IMR-90 (cell line): ENCODE data around the gene GCK. TPM values are rescaled to one million over a fixed set of nuclear protein-coding genes. Genes with fewer than 3 reads are reported as not detected.

Experiments
- ATAC-seq: fragments of 200-7000 bp; cut with Tn5 transposase; 2 replicates; pipeline ENCODE4 v1.9.1; 2020; ENCODE audit warnings: low read depth, mild to moderate bottlenecking, moderate library complexity
- BruUV-seq: library from RNA; stranded (reverse); fragments of 400-500 nt; replicated peaks from 2 replicates; lab custom pipeline; 2021; lab: Mats Ljungman, UMichigan
- CTCF ChIA-PET: fragments of 300-600 bp; formaldehyde crosslinking; extraction: SDS; loops from one replicate; lab custom pipeline; 2021; ENCODE audit warnings: antibody characterized with exemption; lab: Yijun Ruan, JAX
- POLR2A ChIA-PET: fragments of 300-600 bp; sonication (Branson Sonifier 250); formaldehyde crosslinking; loops from one replicate; lab custom pipeline; 2022; ENCODE audit warnings: antibody characterized with exemption; ENCODE audit not compliant: unreplicated experiment; lab: Charles Lee
- DNase-seq: peaks from one replicate; pipeline ENCODE4 v3.0.0; 2013
- H2AFZ ChIP-seq: replicated peaks from 2 replicates; pipeline ENCODE3; 2013; ENCODE audit warnings: low read length, mild to moderate bottlenecking; ENCODE audit not compliant: poor library complexity
- H2AK5ac ChIP-seq: 2 replicates; pipeline ENCODE4 v1.6.1; 2013; ENCODE audit warnings: low read depth, low read length, inconsistent platforms
- H2AK9ac ChIP-seq: replicated peaks from 2 replicates; pipeline ENCODE3; 2013; ENCODE audit warnings: mild to moderate bottlenecking, low read depth, low read length, moderate library complexity; ENCODE audit not compliant: poor library complexity
- H2BK120ac ChIP-seq: 2 replicates; pipeline ENCODE4 v1.6.1; 2013; ENCODE audit warnings: low read depth, low read length, inconsistent platforms
- H2BK15ac ChIP-seq: 3 replicates; pipeline ENCODE4 v1.6.1; 2013; ENCODE audit warnings: low read depth, low read length, inconsistent platforms
- H2BK20ac ChIP-seq: 2 replicates; pipeline ENCODE4 v1.6.1; 2013; ENCODE audit warnings: low read depth, mild to moderate bottlenecking, inconsistent platforms, low read length, moderate library complexity
- H2BK5ac ChIP-seq: 2 replicates; pipeline ENCODE4 v1.6.1; 2013; ENCODE audit warnings: mild to moderate bottlenecking, low read depth, low read length, inconsistent platforms; ENCODE audit not compliant: poor library complexity, severe bottlenecking
- H3K14ac ChIP-seq: replicated peaks from 2 replicates; pipeline ENCODE4 v1.6.1; 2013; ENCODE audit warnings: low read depth, low read length, inconsistent platforms
- H3K18ac ChIP-seq: 2 replicates; pipeline ENCODE4 v1.6.1; 2013; ENCODE audit warnings: low read depth, low read length, control low read depth
- H3K23ac ChIP-seq: 2 replicates; pipeline ENCODE4 v1.6.1; 2013; ENCODE audit warnings: low read depth, low read length, inconsistent platforms
- H3K27ac ChIP-seq: 2 replicates; pipeline ENCODE4 v1.5.1; 2013; ENCODE audit warnings: mild to moderate bottlenecking, control low read depth, low read length; ENCODE audit not compliant: insufficient read depth
- H3K27me3 ChIP-seq: 2 replicates; pipeline ENCODE4 v1.6.1; 2013; ENCODE audit warnings: low read length; ENCODE audit not compliant: control insufficient read depth, insufficient read depth
- H3K36me3 ChIP-seq: 2 replicates; pipeline ENCODE4 v1.6.1; 2013; ENCODE audit warnings: low read length, mixed read lengths; ENCODE audit not compliant: control insufficient read depth, insufficient read depth
- H3K4ac ChIP-seq: 2 replicates; pipeline ENCODE4 v1.6.1; 2013; ENCODE audit warnings: low read depth, low read length, inconsistent platforms
- H3K4me1 ChIP-seq: 2 replicates; pipeline ENCODE4 v1.6.1; 2013; ENCODE audit warnings: low read length, mixed read lengths; ENCODE audit not compliant: control insufficient read depth, insufficient read depth
- H3K4me2 ChIP-seq: 2 replicates; pipeline ENCODE4 v1.6.1; 2013; ENCODE audit warnings: low read depth, mild to moderate bottlenecking, control low read depth, low read length, moderate library complexity
- H3K4me3 ChIP-seq: 2 replicates; pipeline ENCODE4 v1.5.1; 2013; ENCODE audit warnings: low read depth, mild to moderate bottlenecking, control low read depth, low read length, moderate library complexity; ENCODE audit not compliant: insufficient read depth
- H3K56ac ChIP-seq: 2 replicates; pipeline ENCODE4 v1.6.1; 2013; ENCODE audit warnings: low read length, inconsistent platforms; ENCODE audit not compliant: insufficient read depth; ENCODE audit errors: extremely low read depth
- H3K79me1 ChIP-seq, 2 experiments: 2 replicates each; pipeline ENCODE4 v1.6.1; 2013; ENCODE audit warnings: low read length in 2 of 2, inconsistent platforms in 1 of 2, low read depth in 1 of 2
- H3K9ac ChIP-seq: 2 replicates; pipeline ENCODE4 v1.6.1; 2013; ENCODE audit warnings: low read depth, low read length, control low read depth
- H3K9me1 ChIP-seq: 2 replicates; pipeline ENCODE4 v1.6.1; 2013; ENCODE audit warnings: low read length, inconsistent platforms; ENCODE audit not compliant: insufficient read depth
- H3K9me3 ChIP-seq: 2 replicates; pipeline ENCODE4 v1.6.1; 2013; ENCODE audit warnings: low read length; ENCODE audit not compliant: control insufficient read depth, insufficient read depth
- H4K20me1 ChIP-seq: 2 replicates; pipeline ENCODE4 v1.6.1; 2013; ENCODE audit warnings: low read length, inconsistent platforms; ENCODE audit not compliant: insufficient read depth
- H4K5ac ChIP-seq: 2 replicates; pipeline ENCODE4 v1.6.1; 2013; ENCODE audit warnings: mild to moderate bottlenecking, low read depth, low read length, control low read depth
- H4K8ac ChIP-seq, 2 experiments: 2 replicates each; pipeline ENCODE4 v1.6.1; 2013; ENCODE audit warnings: low read depth in 2 of 2, low read length in 2 of 2, control low read depth in 1 of 2, inconsistent platforms in 1 of 2
- H4K91ac ChIP-seq: 2 replicates; pipeline ENCODE4 v1.6.1; 2013; ENCODE audit warnings: low read depth, low read length, inconsistent platforms; ENCODE audit not compliant: insufficient read depth
- CHD1 ChIP-seq: IDR thresholded peaks from 2 replicates; pipeline ENCODE4 v1.6.1; 2012; ENCODE audit warnings: low read depth, low read length, improper control_type of control experiment
- CTCF ChIP-seq: conservative IDR thresholded peaks from 2 replicates; pipeline ENCODE4 v1.5.1; 2012; ENCODE audit warnings: mild to moderate bottlenecking, low read depth, low read length, improper control_type of control experiment
- ELK1 ChIP-seq: fragments of 150-350 bp; IDR thresholded peaks from 2 replicates; pipeline ENCODE4 v1.6.1; 2016; ENCODE audit warnings: low read depth, mild to moderate bottlenecking, low read length, moderate library complexity, borderline replicate concordance
- FOS ChIP-seq: fragments of 150-350 bp; IDR thresholded peaks from 2 replicates; pipeline ENCODE4 v1.6.1; 2016; ENCODE audit warnings: low read depth, low read length
- MXI1 ChIP-seq: IDR thresholded peaks from 2 replicates; pipeline ENCODE4 v1.6.1; 2012; ENCODE audit warnings: low read depth, mild to moderate bottlenecking, low read length, moderate library complexity, borderline replicate concordance
- NFE2L2 ChIP-seq: fragments of 150-350 bp; IDR thresholded peaks from 2 replicates; pipeline ENCODE4 v1.6.1; 2016; ENCODE audit warnings: low read depth, mild to moderate bottlenecking, low read length
- POLR2A ChIP-seq: IDR thresholded peaks from 2 replicates; pipeline ENCODE4 v1.6.1; 2012; ENCODE audit warnings: mild to moderate bottlenecking, low read depth, low read length
- RAD21 ChIP-seq: IDR thresholded peaks from 2 replicates; pipeline ENCODE4 v1.6.1; 2012; ENCODE audit warnings: low read length, improper control_type of control experiment
- RFX5 ChIP-seq: IDR thresholded peaks from 2 replicates; pipeline ENCODE4 v1.8.0; 2012; ENCODE audit warnings: low read depth, mild to moderate bottlenecking, low read length, moderate library complexity
- SMC3 ChIP-seq: fragments of 150-350 bp; IDR thresholded peaks from 2 replicates; pipeline ENCODE4 v1.6.1; 2016; ENCODE audit warnings: low read depth, mild to moderate bottlenecking, antibody characterized with exemption, low read length, moderate library complexity
- WGBS, 2 experiments: methylation state at CpG; one replicate each; pipeline versions ENCODE4 v1.1.5 to v1.1.7; 2013; ENCODE audit warnings: missing lambda C conversion rate in 2 of 2; ENCODE audit not compliant: insufficient read length in 1 of 2; ENCODE audit errors: extremely low coverage in 2 of 2; 5-methylcytosine and 5-hydroxymethylcytosine counted together
- dilution Hi-C: fragments of 300-500 bp; cut with HindIII; formaldehyde crosslinking; loops from one replicate; pipeline ENCODE4 v1.14.3; 2018; ENCODE audit warnings: low sequenced_read_pairs; ENCODE audit not compliant: unreplicated experiment
- in situ Hi-C: fragments of 300-500 bp; cut with MboI; formaldehyde crosslinking; loops from 3 replicates; pipeline ENCODE4 v1.14.3; 2019; ENCODE audit warnings: low sequenced_read_pairs, inconsistent platforms, mixed read lengths
- intact Hi-C: fragments of 100-400 bp; cut with micrococcal nuclease; formaldehyde crosslinking; loops from 2 replicates; pipeline ENCODE4 v1.10.0; 2022
- polyA plus RNA-seq, 3 experiments: library from polyadenylated mRNA; depleted of rRNA; stranded (reverse); fragments of >200 nt; gene quantifications; 2 replicates each; pipeline ENCODE4 v1.2.3, GENCODE V29; 2012; ENCODE audit warnings: low replicate concordance in 1 of 3
- total RNA-seq: library from RNA; depleted of rRNA; stranded (reverse); fragments of >200 nt; gene quantifications from 2 replicates; pipeline ENCODE4 v1.2.3, GENCODE V29; 2012

The GCK gene
- total and polyA plus RNA-seq, 2 of the 4 experiments (the other 2 are of a cell fraction): 0.14 to 0.18 TPM

GRCh38 chr7:44112997-44113763 is 76.1 kb downstream of the GCK start:
- TF ChIP-seq ELK1: no peak
- TF ChIP-seq FOS: no peak
- no peak for TF ChIP-seq SMC3
- TF ChIP-seq POLR2A: no peak
- TF ChIP-seq RFX5: no peak
- no peak for TF ChIP-seq MXI1
- TF ChIP-seq NFE2L2: no peak
- no peak for TF ChIP-seq CTCF
- TF ChIP-seq CHD1: no peak
- no peak for TF ChIP-seq RAD21
- Histone ChIP-seq H3K4me2 (no peak overlapping the region), H3K4me1 (no peaks in the 10 kb centered on the region), H2AK9ac (no peak overlapping the region), H4K8ac (no peak overlapping the region), H3K36me3 (peaks cover 27% of the 10 kb centered on the region), H3K27ac (no peak overlapping the region), H3K79me1 (peaks cover 0 to 8% of the 10 kb centered on the region in 2 experiments; a peak in 2 of 4 replicates), H2BK120ac (no peak overlapping the region), H3K23ac (no peak overlapping the region), H3K9me1 (no peaks in the 10 kb centered on the region), H2BK15ac (no peak overlapping the region), H3K9me3 (no peaks in the 10 kb centered on the region), H4K91ac (no peak overlapping the region), H2BK20ac (no peak overlapping the region), H3K27me3 (no peaks in the 10 kb centered on the region), H2AFZ (no peak overlapping the region), H3K9ac (no peak overlapping the region), H3K4ac (no peak overlapping the region), H4K20me1 (no peaks in the 10 kb centered on the region; the same call in 1 of the 2 replicates), H3K14ac (no peak overlapping the region), H2BK5ac (no peak overlapping the region), H3K4me3 (no peak overlapping the region), H4K5ac (no peak overlapping the region), H3K18ac (no peak overlapping the region), H3K56ac (no peak overlapping the region), H2AK5ac (no peak overlapping the region)
- BruUV-seq: no TSS peak
- POLR2A ChIA-PET: no interaction called here
- in situ Hi-C loops (no loop called here), intact Hi-C loops (no loop called here), dilution Hi-C loops (no loop called here)
- WGBS, 2 experiments: 73% methylated on average over 12 of the region's 34 CpGs; no CpG with 5 or more reads in 1 of the 2 experiments
- ATAC-seq (no peak), DNase-seq (no peak)
- CTCF ChIA-PET: no interaction called here
